ENCODE results near the gene ABCA7. TPM values are rescaled to one million over a fixed set of nuclear protein-coding genes. Genes with fewer than 3 reads are reported as not detected.

The ABCA7 gene
- total and polyA plus RNA-seq, 2 experiments from 2014 or later: 2.1 to 2.6 TPM

DNA sequence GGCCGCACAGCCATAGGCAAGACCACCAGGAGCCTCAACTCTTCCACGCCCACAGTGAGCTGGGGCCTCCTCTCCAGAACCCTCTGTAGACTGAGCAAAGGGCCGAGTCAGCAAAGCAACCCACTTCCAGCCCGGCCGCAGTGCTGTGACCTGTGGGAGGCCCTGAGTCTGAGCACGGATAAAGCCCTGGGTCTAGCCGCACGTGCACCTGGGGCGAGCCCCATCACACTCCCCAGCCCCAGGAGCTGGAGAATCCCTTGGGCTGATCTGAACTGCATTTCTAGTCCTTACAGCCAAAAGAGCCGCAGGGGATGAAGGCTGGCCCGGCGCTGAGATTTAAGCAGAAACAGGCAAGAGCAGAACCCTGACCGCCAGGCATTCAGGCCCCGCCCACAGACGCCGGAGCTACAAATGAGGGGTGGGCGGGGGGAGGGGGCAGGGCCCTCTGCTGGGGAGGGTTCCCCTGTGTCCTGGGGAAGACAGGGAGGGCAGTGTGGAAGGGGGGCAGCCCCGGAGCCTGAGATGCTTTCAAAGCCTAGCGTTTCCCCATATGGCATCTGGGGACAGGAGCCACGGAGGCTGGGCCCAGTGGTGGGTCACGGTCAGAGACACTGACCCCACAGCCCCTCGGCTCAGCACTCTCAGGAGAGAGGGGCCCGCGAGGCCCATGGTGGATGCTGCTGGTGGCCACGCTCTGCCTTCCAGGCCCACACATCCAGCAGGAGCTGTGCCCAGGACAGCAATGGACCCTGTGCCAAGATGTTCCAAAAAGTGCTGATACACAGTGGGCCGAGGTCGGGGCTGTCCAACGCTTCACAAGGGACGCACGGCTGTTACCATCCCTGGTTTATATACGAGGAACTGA lies 23.9 kb upstream of the ABCA7 start:
- Histone ChIP-seq H3K4me2 (ENCODE audit: unreplicated experiment) (peak overlapping the region; percentile 46), H4K20me1 (ENCODE audit: insufficient read depth) (no peaks in the 10 kb centered on the region; the same call in 1 of the 2 replicates), H3K9me3 (ENCODE audit: low read depth) (no peaks in the 10 kb centered on the region), H3K9ac (peak overlapping the region; percentile 49), H3K9me2 (ENCODE audit: insufficient read depth) (no peaks in the 10 kb centered on the region), H3K36me3 (ENCODE audit: low read depth) (no peaks in the 10 kb centered on the region), H3K27ac (peak overlapping the region; percentile 64), H3K27me3 (replicated peaks; ENCODE audit: insufficient read depth) (no peaks in the 10 kb centered on the region), H3F3A (ENCODE audit: insufficient read depth) (no peaks in the 10 kb centered on the region), H3K4me1 (ENCODE audit: insufficient read depth) (peaks cover 33% of the 10 kb centered on the region), H2AFZ (no peak overlapping the region), H3K4me3 (no peak overlapping the region), H3K79me2 (ENCODE audit: insufficient read depth) (peaks cover 92% of the 10 kb centered on the region)
- WGBS, 2 experiments (ENCODE audit: low coverage in 1 of 2, low lambda C conversion rate in 2 of 2, missing lambda C conversion rate in 2 of 2): 33 to 39% methylated on average over 28 to 31 of the region's 31 CpGs
- in situ Hi-C loops (cut with MboI): no loop called here
- TF ChIP-seq EZH2 (IDR thresholded peaks at IDR 0.05; ENCODE audit: insufficient read depth, poor library complexity, severe bottlenecking): no peak
- TF ChIP-seq EZH2phosphoT487 (IDR thresholded peaks at IDR 0.05; ENCODE audit: insufficient read depth, low read depth): no peak
- DNase-seq: no peak

- Histone ChIP-seq H3K9me3 (ENCODE audit: low read depth) (no peaks in the 10 kb centered on the region), H4K20me1 (ENCODE audit: insufficient read depth) (no peaks in the 10 kb centered on the region; the same call in 1 of the 2 replicates), H3K4me1 (ENCODE audit: insufficient read depth) (peaks cover 33% of the 10 kb centered on the region), H3K79me2 (ENCODE audit: insufficient read depth) (peaks cover 92% of the 10 kb centered on the region), H3F3A (ENCODE audit: insufficient read depth) (peaks cover under 1% of the 10 kb centered on the region; the same call in 1 of the 2 replicates), H3K4me3 (0 out of 2 replicates have a peak overlapping the region, but pooled peaks have one; percentile 3), H3K4me2 (ENCODE audit: unreplicated experiment) (peak overlapping the region; percentile 46), H3K9ac (peak overlapping the region; percentile 49), H3K36me3 (ENCODE audit: low read depth) (no peaks in the 10 kb centered on the region), H3K27ac (peak overlapping the region; percentile 64), H2AFZ (no peak overlapping the region), H3K9me2 (ENCODE audit: insufficient read depth) (no peaks in the 10 kb centered on the region), H3K27me3 (replicated peaks; ENCODE audit: insufficient read depth) (no peaks in the 10 kb centered on the region)
- TF ChIP-seq EZH2 (IDR thresholded peaks at IDR 0.05; ENCODE audit: insufficient read depth, poor library complexity, severe bottlenecking) (no peak), EZH2phosphoT487 (IDR thresholded peaks at IDR 0.05; ENCODE audit: insufficient read depth, low read depth) (no peak)
- DNase-seq: peak; percentile 89
- in situ Hi-C loops (cut with MboI): no loop called here
- 23 to 26% methylated on average over 11 to 12 of the region's 12 CpGs for WGBS, 2 experiments (ENCODE audit: low coverage in 1 of 2, low lambda C conversion rate in 2 of 2, missing lambda C conversion rate in 2 of 2)
Measured at GRCh38 chr19:1016647-1017114, 23.2 kb upstream of the ABCA7 start.

DNA sequence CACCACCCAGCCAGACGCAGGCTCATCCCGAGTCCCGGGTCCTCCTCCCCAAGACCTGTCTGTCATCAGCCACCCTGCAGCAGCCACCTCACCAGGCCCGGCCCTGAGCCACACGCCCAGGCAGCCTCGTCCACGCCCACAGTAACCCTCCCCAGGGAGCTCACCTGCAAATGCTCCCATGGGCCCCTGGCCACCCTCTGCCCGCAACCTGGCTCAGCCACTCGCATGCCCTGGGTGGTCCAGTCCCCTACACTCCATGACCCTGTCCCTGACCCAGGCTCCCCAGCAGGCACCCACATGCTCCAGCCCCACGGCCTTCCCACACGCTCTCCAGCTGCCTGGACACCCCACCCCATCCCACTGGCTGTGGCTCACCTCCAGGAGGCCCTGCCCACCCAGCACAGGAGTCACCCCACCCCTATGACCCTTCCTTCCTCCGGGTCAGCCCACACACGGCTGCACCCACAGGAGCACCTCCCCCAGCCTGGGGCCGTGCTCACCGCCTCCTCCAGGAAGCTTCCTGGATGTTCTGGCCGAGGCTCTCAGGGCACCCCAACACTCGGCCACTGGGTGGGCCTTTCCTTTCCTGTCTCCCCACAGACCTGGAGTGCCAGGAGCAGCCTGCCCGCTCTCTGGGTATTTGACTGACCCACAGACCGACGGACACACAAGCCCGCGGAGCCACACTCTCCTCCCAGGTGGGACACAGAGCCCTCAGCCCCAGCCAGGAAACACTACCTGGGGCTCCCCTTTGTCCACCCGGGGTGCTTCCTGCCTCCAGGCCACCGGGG lies 22.6 kb upstream of the ABCA7 start:
- Histone ChIP-seq H2AFZ (no peak overlapping the region), H3K9me3 (ENCODE audit: low read depth) (no peaks in the 10 kb centered on the region), H3F3A (ENCODE audit: insufficient read depth) (peaks cover 7% of the 10 kb centered on the region), H3K4me3 (0 out of 2 replicates have a peak overlapping the region, but pooled peaks have one; percentile 3), H3K4me2 (ENCODE audit: unreplicated experiment) (peak overlapping the region; percentile 46), H4K20me1 (ENCODE audit: insufficient read depth) (no peaks in the 10 kb centered on the region; the same call in 1 of the 2 replicates), H3K4me1 (ENCODE audit: insufficient read depth) (peaks cover 33% of the 10 kb centered on the region), H3K27ac (peak overlapping the region; percentile 64), H3K9me2 (ENCODE audit: insufficient read depth) (no peaks in the 10 kb centered on the region), H3K9ac (peak overlapping the region; percentile 49), H3K27me3 (replicated peaks; ENCODE audit: insufficient read depth) (no peaks in the 10 kb centered on the region), H3K79me2 (ENCODE audit: insufficient read depth) (peaks cover 86% of the 10 kb centered on the region), H3K36me3 (ENCODE audit: low read depth) (no peaks in the 10 kb centered on the region)
- WGBS, 2 experiments (ENCODE audit: low coverage in 1 of 2, low lambda C conversion rate in 2 of 2, missing lambda C conversion rate in 2 of 2): 55 to 58% methylated on average over 22 to 24 of the region's 24 CpGs
- TF ChIP-seq EZH2 (IDR thresholded peaks at IDR 0.05; ENCODE audit: insufficient read depth, poor library complexity, severe bottlenecking): no peak
- no peak for TF ChIP-seq EZH2phosphoT487 (IDR thresholded peaks at IDR 0.05; ENCODE audit: insufficient read depth, low read depth)
- DNase-seq: no peak
- in situ Hi-C loops (cut with MboI): no loop called here

DNA sequence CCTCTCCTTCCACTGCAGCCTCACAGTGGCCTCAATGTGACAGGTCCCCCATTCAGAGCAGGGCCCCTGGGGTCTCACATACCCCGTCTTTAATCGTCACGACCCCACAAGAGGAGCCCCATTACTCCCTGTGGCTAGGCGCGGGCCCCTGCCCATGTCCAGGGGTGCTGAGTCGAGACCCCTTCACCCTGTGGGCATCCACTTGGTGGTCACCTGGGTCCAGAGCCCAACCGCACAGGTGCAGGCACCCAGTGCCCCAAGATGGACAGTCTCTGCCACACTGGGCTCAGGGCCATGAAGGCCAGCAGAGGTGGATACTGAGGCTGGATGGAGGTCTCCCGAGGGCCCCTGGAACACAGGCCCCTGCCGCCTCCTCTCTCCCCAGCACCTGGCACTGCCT lies 22.0 kb upstream of the ABCA7 start:
- Histone ChIP-seq H3K9me3 (ENCODE audit: low read depth) (no peaks in the 10 kb centered on the region), H3K27ac (peak overlapping the region; percentile 64; the same call in 1 of the 2 replicates), H3K9ac (peak overlapping the region; percentile 94; the same call in 1 of the 2 replicates), H3K4me3 (no peak overlapping the region), H3K36me3 (ENCODE audit: low read depth) (no peaks in the 10 kb centered on the region), H4K20me1 (ENCODE audit: insufficient read depth) (no peaks in the 10 kb centered on the region; the same call in 1 of the 2 replicates), H2AFZ (no peak overlapping the region), H3K79me2 (ENCODE audit: insufficient read depth) (peaks cover 80% of the 10 kb centered on the region), H3F3A (ENCODE audit: insufficient read depth) (peaks cover 13% of the 10 kb centered on the region), H3K4me2 (ENCODE audit: unreplicated experiment) (no peak overlapping the region), H3K4me1 (ENCODE audit: insufficient read depth) (peaks cover 33% of the 10 kb centered on the region), H3K27me3 (replicated peaks; ENCODE audit: insufficient read depth) (no peaks in the 10 kb centered on the region), H3K9me2 (ENCODE audit: insufficient read depth) (no peaks in the 10 kb centered on the region)
- TF ChIP-seq EZH2phosphoT487 (IDR thresholded peaks at IDR 0.05; ENCODE audit: insufficient read depth, low read depth): no peak
- no peak for TF ChIP-seq EZH2 (IDR thresholded peaks at IDR 0.05; ENCODE audit: insufficient read depth, poor library complexity, severe bottlenecking)
- WGBS, 2 experiments (ENCODE audit: low coverage in 1 of 2, low lambda C conversion rate in 2 of 2, missing lambda C conversion rate in 2 of 2): 78 to 81% methylated on average over 9 of the region's 9 CpGs
- in situ Hi-C loops (cut with MboI): no loop called here
- no peak for DNase-seq
